ENCODE data around the gene ZNF598. TPM values are rescaled to one million over a fixed set of nuclear protein-coding genes. Genes with fewer than 3 reads are reported as not detected.
"Not testable (repeated sequence)": the region's sequence is repeated elsewhere in the genome, so short reads cannot be mapped to it uniquely, and the experiment has no call there.

ZNF598 gene
- total RNA-seq, 4 donors from 2014 or later, result 56.1 to 117 (median 86.5) TPM

GRCh38 chr16:2034696-2035430, 25.2 kb upstream of the ZNF598 start:
- intact Hi-C loops (cut with DNase I; ENCODE audit: low total_unique reads), result loop anchor here (10.0 kb wide), 1 partner anchor 50 kb away; no protein-coding TSS in a partner anchor
- no peak overlapping the region for H3K4me3 ChIP-seq (ENCODE audit: low read depth, poor library complexity, severe bottlenecking)
- TF ChIP-seq POLR2A (IDR thresholded peaks at IDR 0.05) (no peak), CTCF (IDR thresholded peaks at IDR 0.05) (no peak)
- no peak for DNase-seq (ENCODE audit: low spot score in 2 of 2)
- 69 to 87% methylated on average over 17 of the region's 17 CpGs for WGBS, 2 donors

DNA sequence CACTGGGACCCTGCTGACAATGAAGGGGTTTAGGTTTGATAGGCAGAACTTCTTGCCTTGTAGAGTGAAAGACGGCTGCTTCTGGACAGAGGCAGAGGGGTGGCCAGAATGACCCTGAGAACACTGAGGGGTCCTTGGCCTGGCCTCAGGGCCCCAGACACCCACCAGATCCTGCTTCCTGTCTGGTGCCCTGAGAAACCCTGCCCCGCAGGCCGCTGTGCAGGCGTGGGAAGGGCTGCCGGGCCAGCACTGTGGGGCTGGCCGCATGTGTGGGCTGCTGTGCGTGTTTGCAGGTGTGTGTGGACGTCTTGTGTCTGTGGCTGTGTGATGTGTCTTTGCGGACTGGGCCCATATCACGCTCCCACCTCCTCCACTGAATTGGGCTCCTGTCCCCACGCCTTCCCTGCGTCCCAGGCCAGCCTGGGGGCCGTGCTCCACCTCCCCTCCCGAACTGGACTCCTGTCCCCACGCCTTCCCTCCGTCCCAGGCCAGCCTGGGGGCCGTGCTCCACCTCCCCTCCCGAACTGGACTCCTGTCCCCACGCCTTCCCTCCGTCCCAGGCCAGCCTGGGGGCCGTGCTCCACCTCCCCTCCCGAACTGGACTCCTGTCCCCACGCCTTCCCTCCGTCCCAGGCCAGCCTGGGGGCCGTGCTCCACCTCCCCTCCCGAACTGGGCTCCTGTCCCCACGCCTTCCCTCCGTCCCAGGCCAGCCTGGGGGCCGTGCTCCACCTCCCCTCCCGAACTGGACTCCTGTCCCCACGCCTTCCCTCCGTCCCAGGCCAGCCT, 24.5 kb upstream of the ZNF598 start:
- 54 to 69% methylated on average over 7 to 13 of the region's 32 CpGs for WGBS, 2 donors
- intact Hi-C loops (cut with DNase I; ENCODE audit: low total_unique reads), result loop anchor here (10.0 kb wide), 1 partner anchor 51 kb away; no protein-coding TSS in a partner anchor

DNA sequence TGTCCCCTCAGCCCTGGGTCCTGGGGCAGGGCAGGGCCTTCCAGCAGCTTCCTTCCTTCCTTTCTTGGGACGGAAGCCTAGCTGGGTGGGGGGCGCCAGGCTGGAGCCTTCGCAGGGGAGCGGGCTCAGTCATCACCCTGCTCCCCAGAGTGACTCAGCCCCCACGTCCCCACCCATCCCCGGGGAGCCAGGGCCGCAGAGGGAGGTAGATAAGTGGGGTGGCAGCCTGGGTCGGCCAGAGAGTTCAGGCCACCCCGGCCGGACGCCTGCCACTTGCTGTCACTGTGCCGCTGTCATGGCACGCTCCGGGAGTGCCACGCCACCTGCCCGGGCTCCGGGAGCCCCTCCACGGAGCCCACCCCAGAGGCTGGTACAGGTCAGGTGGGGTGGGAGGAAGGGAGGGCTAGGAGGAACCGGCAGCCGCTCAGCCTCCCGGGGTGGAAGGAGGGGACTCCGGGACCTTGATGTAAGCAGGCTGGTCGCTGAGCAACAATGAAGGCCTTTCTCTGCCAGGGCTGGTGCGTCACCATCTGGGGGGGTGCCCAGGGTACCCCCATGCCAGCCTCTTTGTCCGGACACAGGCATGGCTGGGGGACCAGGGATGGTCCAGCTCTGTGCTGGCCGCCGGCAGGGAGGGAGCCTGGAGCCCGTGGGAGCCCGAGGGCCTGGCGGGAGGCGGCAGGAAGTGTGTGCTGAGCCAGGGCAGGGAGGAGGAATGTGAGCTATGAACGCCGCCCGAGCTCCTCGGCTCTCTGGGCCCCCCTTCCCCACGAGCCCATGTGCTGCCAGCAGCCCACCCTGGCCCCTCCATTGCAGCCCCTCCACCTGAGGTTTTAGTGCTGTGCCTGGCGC, 23.7 kb upstream of the ZNF598 start:
- WGBS, 2 donors, result 22 to 30% methylated on average over 33 to 37 of the region's 37 CpGs
- no peak for DNase-seq (ENCODE audit: low spot score in 2 of 2)
- intact Hi-C loops (cut with DNase I; ENCODE audit: low total_unique reads), result loop anchor here (10.0 kb wide), 1 partner anchor 52 kb away; no protein-coding TSS in a partner anchor
- TF ChIP-seq POLR2A (IDR thresholded peaks at IDR 0.05) (no peak), CTCF (IDR thresholded peaks at IDR 0.05) (no peak)
- no peak overlapping the region for H3K4me3 ChIP-seq (ENCODE audit: low read depth, poor library complexity, severe bottlenecking)

More for the DNA sequence above, 24.5 kb upstream of the ZNF598 start:
- DNase-seq (ENCODE audit: low spot score in 2 of 2); H3K4me3 ChIP-seq (ENCODE audit: low read depth, poor library complexity, severe bottlenecking): not testable (repeated sequence)

DNA sequence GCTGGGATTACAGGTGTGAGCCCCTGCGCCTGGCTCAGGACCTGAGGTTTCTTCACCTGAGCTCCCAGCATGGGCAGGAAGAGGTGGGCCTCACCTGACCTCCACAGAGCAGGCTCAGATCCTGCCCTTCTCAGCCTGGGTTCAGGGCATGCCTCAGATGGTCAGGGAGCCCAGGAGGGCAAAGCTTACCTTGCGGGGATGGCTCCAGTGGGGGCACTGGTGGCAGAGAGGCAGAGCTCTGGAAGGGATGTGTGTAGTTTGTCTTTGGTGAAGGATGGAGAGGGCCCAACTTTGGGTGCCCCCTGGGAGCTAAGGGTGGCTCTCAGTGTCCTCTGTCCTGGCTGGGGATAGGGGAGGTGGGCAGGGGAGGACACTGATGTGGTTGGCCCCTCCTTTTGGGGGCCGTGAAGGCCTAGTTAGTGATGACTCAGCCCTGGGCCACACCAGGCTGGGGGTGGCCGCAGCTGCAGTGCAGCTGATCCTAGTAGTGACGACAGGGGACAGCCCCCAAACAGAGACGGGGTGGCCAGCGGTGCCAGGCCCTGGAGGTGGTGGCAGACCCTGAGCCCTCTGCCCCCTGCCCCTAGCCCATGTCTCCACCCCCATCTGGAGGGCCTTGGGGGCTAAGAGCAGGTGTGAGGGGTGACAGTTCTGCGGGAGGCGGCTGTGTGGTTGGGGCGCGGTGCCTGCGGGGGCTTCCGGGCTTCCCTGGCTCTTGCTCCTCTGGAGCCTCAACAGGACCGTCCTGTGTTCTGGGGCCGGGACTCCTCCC, 22.9 kb upstream of the ZNF598 start:
- no peak for DNase-seq (ENCODE audit: low spot score in 2 of 2)

GRCh38 chr16:2031081-2031577, 21.5 kb upstream of the ZNF598 start:
- intact Hi-C loops (cut with DNase I; ENCODE audit: low total_unique reads), result loop anchor here (10.0 kb wide), 1 partner anchor 54 kb away; no protein-coding TSS in a partner anchor
- H3K4me3 ChIP-seq (ENCODE audit: low read depth, poor library complexity, severe bottlenecking), result no peak overlapping the region
- no peak for DNase-seq (ENCODE audit: low spot score in 2 of 2)
- 53 to 69% methylated on average over 9 to 11 of the region's 11 CpGs for WGBS, 2 donors
- no peak for TF ChIP-seq CTCF (IDR thresholded peaks at IDR 0.05)
- TF ChIP-seq POLR2A (IDR thresholded peaks at IDR 0.05), result no peak

More for the DNA sequence above, 22.9 kb upstream of the ZNF598 start:
- TF ChIP-seq POLR2A (IDR thresholded peaks at IDR 0.05), result no peak
- TF ChIP-seq CTCF (IDR thresholded peaks at IDR 0.05), result no peak
- 59 to 62% methylated on average over 5 to 15 of the region's 15 CpGs for WGBS, 2 donors
- no peak overlapping the region for H3K4me3 ChIP-seq (ENCODE audit: low read depth, poor library complexity, severe bottlenecking)
- intact Hi-C loops (cut with DNase I; ENCODE audit: low total_unique reads), result loop anchor here (10.0 kb wide), 1 partner anchor 52 kb away; no protein-coding TSS in a partner anchor

Measured in lower leg skin (tissue), 4 donors.